ENCODE measurements around the gene MEGF8. TPM values are rescaled to one million over a fixed set of nuclear protein-coding genes. Genes with fewer than 3 reads are reported as not detected.
"Not testable (repeated sequence)": the region's sequence is repeated elsewhere in the genome, so short reads cannot be mapped to it uniquely, and the experiment has no call there.

Gene MEGF8
- total and polyA plus RNA-seq, 3 experiments from 2014 or later, result 0.41 to 10.6 (median 10.2) TPM

GRCh38 chr19:42339126-42339860, 13.9 kb downstream of the MEGF8 start:
- POLR2A ChIA-PET; H3K27me3 ChIP-seq (ENCODE audit: insufficient read depth, low read length, poor library complexity, severe bottlenecking); H3K4me3 Mint-ChIP-seq; H3K27ac ChIP-seq (ENCODE audit: low read depth, low read length); H3K9me3 ChIP-seq (ENCODE audit: low read length); H3K9me3 Mint-ChIP-seq; H3K27me3 Mint-ChIP-seq; H3K36me3 ChIP-seq (ENCODE audit: insufficient read depth, low read length); H3K4me1 Mint-ChIP-seq; H3K4me1 ChIP-seq (ENCODE audit: insufficient read depth, low read length); DNase-seq; H3K27ac Mint-ChIP-seq; H3K4me3 ChIP-seq (ENCODE audit: low read length); CTCF ChIA-PET: not testable (repeated sequence)
- H3K36me3 Mint-ChIP-seq, result peaks cover 7 to 25% (median 8%) of the 10 kb centered on the region in 3 donors

DNA sequence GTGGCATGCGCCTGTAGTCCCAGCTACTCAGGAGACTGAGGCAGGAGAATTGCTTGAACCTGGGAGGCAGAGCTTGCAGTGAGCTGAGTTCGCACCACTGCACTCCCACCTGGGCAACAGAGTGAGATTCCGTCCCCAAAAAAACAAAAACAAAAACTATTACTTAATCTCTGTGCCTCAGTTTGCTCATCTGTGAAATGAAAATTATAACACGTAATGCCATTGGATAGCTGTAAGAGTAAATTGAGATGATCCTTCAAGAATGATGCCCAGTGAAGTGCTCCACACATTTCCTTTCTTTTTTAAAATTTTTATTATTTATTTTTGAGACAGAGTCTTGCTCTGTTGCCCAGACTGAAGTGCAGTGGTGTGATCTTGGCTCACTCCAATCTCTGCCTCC, 14.5 kb downstream of the MEGF8 start:
- DNase-seq; CTCF ChIA-PET; H3K4me3 Mint-ChIP-seq; H3K4me1 Mint-ChIP-seq; H3K27me3 Mint-ChIP-seq; H3K36me3 ChIP-seq (ENCODE audit: insufficient read depth, low read length); H3K9me3 ChIP-seq (ENCODE audit: low read length); H3K27ac Mint-ChIP-seq; POLR2A ChIA-PET; H3K4me3 ChIP-seq (ENCODE audit: low read length); H3K27me3 ChIP-seq (ENCODE audit: insufficient read depth, low read length, poor library complexity, severe bottlenecking); H3K27ac ChIP-seq (ENCODE audit: low read depth, low read length); H3K4me1 ChIP-seq (ENCODE audit: insufficient read depth, low read length); H3K9me3 Mint-ChIP-seq: not testable (repeated sequence)
- peaks cover 7 to 29% (median 11%) of the 10 kb centered on the region in 3 donors for H3K36me3 Mint-ChIP-seq

- Mint-ChIP-seq H3K36me3 (peaks cover 4 to 43% (median 12%) of the 10 kb centered on the region in 3 donors), H3K4me3 (no peak overlapping the region), H3K9me3 (no peaks in the 10 kb centered on the region), H3K27ac (peak overlapping the region in 1 of 8 donors; percentile 83), H3K4me1 (no peaks in the 10 kb centered on the region), H3K27me3 (no peaks in the 10 kb centered on the region)
- H3K4me1 ChIP-seq (ENCODE audit: insufficient read depth, low read length), result no peaks in the 10 kb centered on the region
- no peaks in the 10 kb centered on the region for H3K36me3 ChIP-seq (ENCODE audit: insufficient read depth, low read length)
- H3K4me3 ChIP-seq (ENCODE audit: low read length), result no peak overlapping the region
- no peaks in the 10 kb centered on the region for H3K9me3 ChIP-seq (ENCODE audit: low read length)
- H3K27ac ChIP-seq (ENCODE audit: low read depth, low read length), result no peak overlapping the region
- CTCF ChIA-PET, result interaction anchor here (0.6 to 1.3 kb wide), 2 partner anchors 40 to 220 kb away, joined by 3 read pairs; no protein-coding TSS in a partner anchor
- no peak for DNase-seq
- POLR2A ChIA-PET, result no interaction called here
- no peaks in the 10 kb centered on the region for H3K27me3 ChIP-seq (ENCODE audit: insufficient read depth, low read length, poor library complexity, severe bottlenecking)
Measured at GRCh38 chr19:42343344-42344110, 18.1 kb downstream of the MEGF8 start.

GRCh38 chr19:42344336-42344893, 19.0 kb downstream of the MEGF8 start:
- no peak overlapping the region for H3K4me3 Mint-ChIP-seq
- POLR2A ChIA-PET, result no interaction called here

GRCh38 chr19:42345191-42345812, 19.9 kb downstream of the MEGF8 start:
- no peaks in the 10 kb centered on the region for H3K9me3 Mint-ChIP-seq
- DNase-seq, result no peak
- H3K9me3 ChIP-seq (ENCODE audit: low read length), result no peaks in the 10 kb centered on the region
- peaks cover 3 to 37% (median 11%) of the 10 kb centered on the region in 3 donors for H3K36me3 Mint-ChIP-seq
- H3K4me3 Mint-ChIP-seq, result no peak overlapping the region
- ChIA-PET CTCF (no interaction called here), POLR2A (no interaction called here)
- no peaks in the 10 kb centered on the region for H3K4me1 Mint-ChIP-seq
- H3K4me1 ChIP-seq (ENCODE audit: insufficient read depth, low read length), result no peaks in the 10 kb centered on the region
- no peak overlapping the region for H3K27ac Mint-ChIP-seq
- no peak overlapping the region for H3K4me3 ChIP-seq (ENCODE audit: low read length)
- H3K36me3 ChIP-seq (ENCODE audit: insufficient read depth, low read length), result no peaks in the 10 kb centered on the region
- H3K27me3 Mint-ChIP-seq, result no peaks in the 10 kb centered on the region
- H3K27ac ChIP-seq (ENCODE audit: low read depth, low read length), result no peak overlapping the region
- H3K27me3 ChIP-seq (ENCODE audit: insufficient read depth, low read length, poor library complexity, severe bottlenecking), result no peaks in the 10 kb centered on the region

More at GRCh38 chr19:42344336-42344893, 19.0 kb downstream of the MEGF8 start:
- H3K4me1 ChIP-seq (ENCODE audit: insufficient read depth, low read length), result no peaks in the 10 kb centered on the region
- Mint-ChIP-seq H3K4me1 (no peaks in the 10 kb centered on the region), H3K27ac (no peak overlapping the region), H3K36me3 (peaks cover 3 to 39% (median 10%) of the 10 kb centered on the region in 3 donors), H3K9me3 (no peaks in the 10 kb centered on the region), H3K27me3 (no peaks in the 10 kb centered on the region)
- CTCF ChIA-PET, result no interaction called here
- no peaks in the 10 kb centered on the region for H3K36me3 ChIP-seq (ENCODE audit: insufficient read depth, low read length)
- H3K9me3 ChIP-seq (ENCODE audit: low read length), result no peaks in the 10 kb centered on the region
- H3K27ac ChIP-seq (ENCODE audit: low read depth, low read length), result no peak overlapping the region
- no peak for DNase-seq
- no peaks in the 10 kb centered on the region for H3K27me3 ChIP-seq (ENCODE audit: insufficient read depth, low read length, poor library complexity, severe bottlenecking)
- H3K4me3 ChIP-seq (ENCODE audit: low read length), result no peak overlapping the region

DNA sequence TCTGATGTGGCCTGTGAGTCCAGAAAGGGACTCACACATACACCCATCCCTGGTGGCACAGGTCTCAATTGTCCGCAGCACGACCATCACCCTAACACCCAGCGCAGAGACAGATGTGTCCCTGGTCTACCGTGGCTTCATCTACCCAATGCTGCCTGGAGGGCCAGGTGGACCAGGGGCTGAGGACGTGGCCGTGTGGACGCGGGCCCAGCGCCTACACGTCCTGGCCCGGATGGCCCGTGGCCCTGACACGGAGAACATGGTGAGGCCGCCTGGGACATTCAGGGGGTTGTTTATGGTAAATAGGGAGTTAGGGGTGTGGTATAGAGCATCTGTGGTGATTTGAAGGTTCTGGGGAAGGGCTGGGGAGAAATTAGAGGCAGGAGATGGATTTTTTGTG, 22.8 kb downstream of the MEGF8 start:
- Mint-ChIP-seq H3K4me1 (peaks cover 0 to 3% (median 0%) of the 10 kb centered on the region in 3 donors), H3K27ac (peak overlapping the region in 1 of 8 donors; percentile 2), H3K9me3 (no peaks in the 10 kb centered on the region), H3K4me3 (no peak overlapping the region), H3K36me3 (peaks cover 3 to 30% (median 12%) of the 10 kb centered on the region in 3 donors), H3K27me3 (no peaks in the 10 kb centered on the region)
- Histone ChIP-seq H3K4me3 (ENCODE audit: low read length) (no peak overlapping the region), H3K36me3 (ENCODE audit: insufficient read depth, low read length) (no peaks in the 10 kb centered on the region), H3K27me3 (ENCODE audit: insufficient read depth, low read length, poor library complexity, severe bottlenecking) (no peaks in the 10 kb centered on the region), H3K4me1 (ENCODE audit: insufficient read depth, low read length) (no peaks in the 10 kb centered on the region), H3K9me3 (ENCODE audit: low read length) (no peaks in the 10 kb centered on the region), H3K27ac (ENCODE audit: low read depth, low read length) (no peak overlapping the region)
- CTCF ChIA-PET, result no interaction called here
- POLR2A ChIA-PET, result no interaction called here
- no peak for DNase-seq

GRCh38 chr19:42349378-42350107, 24.1 kb downstream of the MEGF8 start:
- Mint-ChIP-seq H3K4me1 (peaks cover 0 to 3% (median 0%) of the 10 kb centered on the region in 3 donors), H3K27me3 (no peaks in the 10 kb centered on the region), H3K9me3 (no peaks in the 10 kb centered on the region), H3K27ac (peak overlapping the region in 1 of 8 donors; percentile 64), H3K36me3 (peaks cover 0 to 31% (median 10%) of the 10 kb centered on the region in 3 donors), H3K4me3 (no peak overlapping the region)
- Histone ChIP-seq H3K36me3 (ENCODE audit: insufficient read depth, low read length) (no peaks in the 10 kb centered on the region), H3K27me3 (ENCODE audit: insufficient read depth, low read length, poor library complexity, severe bottlenecking) (no peaks in the 10 kb centered on the region), H3K9me3 (ENCODE audit: low read length) (no peaks in the 10 kb centered on the region), H3K27ac (ENCODE audit: low read depth, low read length) (no peak overlapping the region), H3K4me3 (ENCODE audit: low read length) (no peak overlapping the region), H3K4me1 (ENCODE audit: insufficient read depth, low read length) (no peaks in the 10 kb centered on the region)
- POLR2A ChIA-PET, result no interaction called here
- CTCF ChIA-PET, result interaction anchor here (0.6 kb wide), 1 partner anchor 125 kb away, joined by 3 read pairs; no protein-coding TSS in a partner anchor
- DNase-seq, result no peak
